GM12892 (cell line): ENCODE results near the gene PTX4.

Source experiments
- POLR2A ChIP-seq: IDR thresholded peaks from 2 replicates; pipeline ENCODE4 v1.6.1; 2011; ENCODE audit warnings: low read depth, low read length, control low read depth
- TAF1 ChIP-seq: IDR thresholded peaks from 2 replicates; pipeline ENCODE4 v1.6.1; 2011; ENCODE audit warnings: low read depth, mild to moderate bottlenecking, control low read depth, low read length, borderline replicate concordance

GRCh38 chr16:1446296-1447080 is 42.3 kb downstream of the PTX4 start:
- TF ChIP-seq POLR2A (no peak), TAF1 (no peak)
